GM19372 (cell line): ENCODE measurements around the gene TBK1.
"Not testable (repeated sequence)": the region's sequence is repeated elsewhere in the genome, so short reads cannot be mapped to it uniquely, and the experiment has no call there.

ENCODE experiments used
- ATAC-seq: cut with Tn5 transposase; IDR thresholded peaks from one replicate; pipeline ENCODE4 v1.9.1; 2021; ENCODE audit warnings: mild to moderate bottlenecking, low read depth, moderate library complexity; ENCODE audit not compliant: unreplicated experiment

Gene TBK1

GRCh38 chr12:64494998-64495729, 43.2 kb downstream of the TBK1 start:
- no peak for ATAC-seq

- no peak for ATAC-seq
Measured at GRCh38 chr12:64496839-64497400, 45.0 kb downstream of the TBK1 start.

GRCh38 chr12:64497484-64497883, 45.6 kb downstream of the TBK1 start:
- no peak for ATAC-seq

DNA sequence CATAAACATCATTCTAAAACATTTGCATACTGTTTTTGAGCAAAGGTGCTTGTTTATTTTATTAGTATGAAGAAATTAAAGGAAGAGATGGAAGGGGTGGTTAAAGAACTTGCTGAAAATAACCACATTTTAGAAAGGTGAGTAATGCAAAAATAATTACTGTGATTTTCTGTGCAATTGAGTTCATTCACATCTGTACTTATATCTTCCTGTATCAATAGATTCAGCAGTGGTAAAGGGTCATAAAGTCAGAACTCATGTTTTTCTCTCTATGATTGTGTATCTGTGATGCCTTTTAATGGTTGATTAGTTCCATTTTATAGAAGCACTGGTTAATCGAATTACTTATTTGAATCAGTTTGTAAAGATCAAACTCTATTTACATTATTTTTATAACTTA, 46.0 kb downstream of the TBK1 start:
- ATAC-seq = no peak

- no peak for ATAC-seq
Measured at GRCh38 chr12:64500394-64500793, 48.5 kb downstream of the TBK1 start.

DNA sequence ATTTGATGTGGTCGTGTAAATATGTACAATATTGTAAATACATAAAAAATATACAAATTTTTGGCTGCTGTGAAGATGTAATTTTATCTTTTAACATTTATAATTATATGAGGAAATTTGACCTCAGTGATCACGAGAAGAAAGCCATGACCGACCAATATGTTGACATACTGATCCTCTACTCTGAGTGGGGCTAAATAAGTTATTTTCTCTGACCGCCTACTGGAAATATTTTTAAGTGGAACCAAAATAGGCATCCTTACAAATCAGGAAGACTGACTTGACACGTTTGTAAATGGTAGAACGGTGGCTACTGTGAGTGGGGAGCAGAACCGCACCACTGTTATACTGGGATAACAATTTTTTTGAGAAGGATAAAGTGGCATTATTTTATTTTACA, 49.6 kb downstream of the TBK1 start:
- no peak for ATAC-seq

DNA sequence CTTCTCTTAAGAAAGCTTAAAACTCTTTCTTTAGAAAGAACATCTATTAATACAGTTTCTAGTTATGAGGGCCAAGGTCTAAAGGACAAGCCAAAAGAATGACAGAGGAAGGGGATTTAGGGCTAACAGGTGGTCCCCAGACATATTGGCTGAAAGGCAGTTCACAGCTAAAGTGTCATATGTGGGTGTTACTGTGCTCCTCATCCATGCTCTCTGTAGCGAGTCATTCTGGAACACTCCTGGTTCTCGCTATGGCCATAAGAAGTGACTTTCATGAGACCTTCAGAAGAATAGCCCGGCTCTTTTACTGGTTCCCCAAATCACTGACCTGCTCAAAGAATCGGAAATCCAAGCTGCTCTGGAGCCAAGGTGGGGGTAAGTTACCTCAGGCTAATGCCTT, 55.0 kb downstream of the TBK1 start:
- ATAC-seq = no peak

GRCh38 chr12:64510667-64511066, 58.7 kb downstream of the TBK1 start:
- no peak for ATAC-seq

DNA sequence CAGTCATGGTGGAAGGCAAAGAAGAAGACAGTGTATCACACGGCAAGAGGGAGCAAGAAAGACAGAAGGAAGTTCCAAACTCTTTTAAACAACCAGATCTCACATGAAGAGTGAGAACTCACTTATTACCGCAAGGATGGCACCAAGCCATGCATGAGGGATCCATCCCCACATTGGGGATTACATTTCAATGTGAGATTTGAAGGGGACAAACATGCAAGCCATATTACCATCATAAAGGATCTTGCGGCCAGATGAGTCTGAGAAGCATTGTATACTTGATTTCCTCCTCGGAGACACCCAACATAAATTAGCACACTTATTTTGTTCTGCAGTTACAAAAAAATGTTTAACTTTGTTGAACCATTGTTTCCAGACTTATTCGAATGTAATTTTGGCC, 66.5 kb downstream of the TBK1 start:
- ATAC-seq = no peak

DNA sequence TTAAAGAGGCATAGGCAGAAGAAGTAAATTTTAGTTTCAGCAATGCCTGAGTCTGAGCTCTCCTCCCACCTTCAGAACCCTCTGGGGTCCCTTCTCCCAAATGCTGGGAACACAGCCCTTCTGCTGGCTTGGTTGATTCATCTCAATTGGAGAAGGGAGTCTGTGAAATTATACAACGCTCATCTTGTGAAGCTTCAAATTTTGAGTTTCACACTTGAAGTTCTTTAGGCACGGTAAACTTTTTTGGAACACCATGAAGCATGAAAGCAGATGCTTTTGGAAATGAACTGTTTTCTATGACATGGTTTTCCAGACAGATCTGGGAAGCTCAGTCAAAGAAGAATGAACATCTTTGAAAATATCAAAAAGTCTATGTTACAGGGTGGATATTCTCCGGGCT, 69.9 kb downstream of the TBK1 start:
- no peak for ATAC-seq

- ATAC-seq = no peak
Measured at GRCh38 chr12:64522316-64522715, 70.4 kb downstream of the TBK1 start.

DNA sequence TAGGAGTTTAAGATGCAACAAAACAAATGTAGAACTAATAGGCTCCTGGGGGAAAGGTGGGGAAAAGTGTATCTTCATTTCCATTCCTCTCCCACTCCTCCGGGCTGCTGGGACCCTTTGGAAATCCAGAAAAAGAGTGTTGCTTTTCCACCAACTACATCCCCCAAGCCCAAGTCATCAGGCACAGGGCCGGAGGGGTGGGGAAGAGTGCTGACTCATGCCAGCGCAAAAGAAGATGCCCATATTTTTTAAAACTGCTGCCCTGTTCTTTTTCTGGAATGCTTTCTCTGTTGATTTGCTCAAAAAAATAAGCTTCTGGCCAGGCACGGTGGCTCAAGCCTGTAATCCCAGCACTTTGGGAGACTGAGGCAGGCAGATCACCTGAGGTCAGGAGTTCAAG, 70.9 kb downstream of the TBK1 start:
- ATAC-seq = no peak

- not testable (repeated sequence) for ATAC-seq
Measured at GRCh38 chr12:64523565-64524444, 71.9 kb downstream of the TBK1 start.

DNA sequence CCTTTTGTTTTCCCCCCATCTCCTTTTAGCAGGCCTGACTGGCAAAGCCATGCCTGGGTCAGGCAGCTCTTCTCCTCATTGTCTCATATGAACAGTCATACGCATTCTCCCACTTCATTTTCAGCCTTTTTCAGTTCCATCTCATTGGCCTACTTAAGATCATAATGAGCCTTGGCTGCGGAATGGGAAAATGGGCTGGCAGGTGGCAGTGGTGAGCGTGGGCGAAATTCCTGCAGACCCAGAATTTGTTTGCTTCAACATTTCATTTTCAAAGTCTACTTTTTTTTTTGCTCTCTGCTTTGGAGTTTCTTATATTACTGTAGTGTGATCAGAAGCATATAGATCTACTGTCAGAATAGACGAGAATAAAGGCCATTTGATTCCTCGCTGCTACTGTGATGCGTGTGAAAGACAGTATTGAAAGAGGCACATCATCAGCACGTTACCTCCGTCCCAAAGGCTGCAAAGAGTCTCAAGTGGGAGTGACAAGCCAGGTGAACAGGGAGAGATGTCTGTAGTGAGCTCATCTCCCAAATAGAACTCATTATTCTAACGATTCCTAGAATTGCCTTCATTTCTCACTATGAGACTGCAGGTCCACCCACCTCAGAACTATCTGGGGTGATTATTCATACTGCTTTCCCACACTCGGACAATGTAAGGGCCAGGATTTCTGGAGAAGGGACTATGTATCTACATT, 73.7 kb downstream of the TBK1 start:
- no peak for ATAC-seq

DNA sequence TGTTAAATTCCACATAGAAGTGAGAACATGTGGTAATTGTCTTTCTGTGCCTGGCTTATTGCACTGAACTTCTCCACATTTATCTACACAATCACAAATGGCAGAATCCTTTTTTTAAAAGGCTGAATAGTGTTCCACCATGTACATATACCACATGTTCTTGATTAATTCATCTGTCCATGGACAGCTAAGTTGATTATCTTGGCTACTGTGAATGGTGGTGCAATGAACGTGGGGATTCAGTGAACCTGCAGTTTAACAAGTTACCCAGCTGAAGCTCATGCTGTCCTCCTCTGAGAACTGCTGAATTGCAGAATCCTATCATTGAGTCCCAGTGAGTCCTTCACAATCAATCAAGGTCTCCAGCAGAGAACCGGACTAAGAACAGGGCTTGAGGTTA, 74.9 kb downstream of the TBK1 start:
- no peak for ATAC-seq

GRCh38 chr12:64528616-64529015, 76.7 kb downstream of the TBK1 start:
- ATAC-seq = no peak

GRCh38 chr12:64530566-64530965, 78.6 kb downstream of the TBK1 start:
- ATAC-seq = no peak

DNA sequence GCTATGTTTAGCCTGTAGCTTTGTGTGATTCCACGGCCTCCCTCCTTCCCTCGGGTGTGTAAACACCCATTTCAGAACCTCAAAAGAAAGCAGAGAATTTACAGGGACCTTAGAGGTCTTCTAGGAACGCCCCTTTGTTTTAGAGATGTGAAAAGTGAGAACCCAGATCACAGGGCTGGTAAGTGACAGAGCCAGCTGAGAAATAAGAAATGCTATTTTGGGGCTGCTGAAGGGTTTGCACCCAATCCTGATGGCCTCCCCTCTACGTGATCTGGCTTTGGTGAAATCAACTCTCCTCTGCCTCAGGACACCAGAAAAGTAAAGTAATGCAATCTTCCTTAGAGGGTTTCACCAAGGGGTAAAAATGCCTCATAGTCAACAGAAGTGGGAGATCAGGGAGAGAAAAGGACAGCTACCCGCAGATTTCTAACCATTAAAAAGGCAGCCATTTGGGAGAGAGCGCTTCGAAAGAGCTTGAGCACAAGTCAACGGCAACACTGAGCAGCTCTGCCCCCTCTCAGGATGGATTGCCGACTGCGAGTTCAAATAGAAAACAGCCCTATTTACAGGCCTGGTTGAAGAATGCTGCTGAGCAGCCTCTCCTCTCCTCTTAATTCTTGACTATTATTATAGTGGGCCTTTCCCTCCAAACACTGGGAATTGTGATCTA, 79.9 kb downstream of the TBK1 start:
- ATAC-seq = no peak

GRCh38 chr12:64532734-64533351, 80.9 kb downstream of the TBK1 start:
- no peak for ATAC-seq

DNA sequence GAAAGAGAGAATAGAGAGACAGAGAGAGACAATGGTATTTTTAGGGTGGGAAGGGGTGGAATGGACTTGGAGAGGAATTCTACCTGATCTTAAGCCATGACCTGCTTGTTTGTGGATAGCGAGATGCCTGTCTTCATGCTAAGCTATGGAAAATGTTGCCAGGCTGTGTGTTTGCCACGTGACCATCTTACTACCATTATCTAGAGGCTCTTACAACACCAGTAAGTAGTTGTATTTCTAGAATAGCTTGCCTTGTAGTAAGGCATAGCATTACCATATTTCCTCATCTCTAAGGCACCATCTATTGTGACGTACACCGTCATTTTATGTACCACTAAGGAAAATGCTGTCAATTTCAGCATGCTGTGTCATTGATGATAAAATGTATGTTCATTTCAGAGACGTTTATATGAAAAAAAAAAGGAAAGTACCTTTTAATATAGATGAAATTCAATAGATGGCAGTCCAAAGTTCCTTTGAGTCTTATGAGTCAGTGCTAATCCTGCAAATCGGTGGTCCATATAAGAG, 82.8 kb downstream of the TBK1 start:
- no peak for ATAC-seq
